Measurements from ENCODE around the gene CST3.

The CST3 gene

GRCh38 chr20:23628402-23629016 lies 9.2 kb downstream of the CST3 start:
- DNase-seq (ENCODE audit: low read depth) = no peak
- no peak overlapping the region for H3K4me3 ChIP-seq (ENCODE audit: low read depth, low read length)

GRCh38 chr20:23627501-23627900 lies 10.3 kb downstream of the CST3 start:
- no peak for DNase-seq (ENCODE audit: low read depth)
- H3K4me3 ChIP-seq (ENCODE audit: low read depth, low read length) = no peak overlapping the region
- no peak for TF ChIP-seq CTCF (IDR thresholded peaks at IDR 0.05; ENCODE audit: low read depth, low read length, missing control alignments)

More at GRCh38 chr20:23628402-23629016, 9.2 kb downstream of the CST3 start:
- no peak for TF ChIP-seq CTCF (IDR thresholded peaks at IDR 0.05; ENCODE audit: low read depth, low read length, missing control alignments)

- DNase-seq (ENCODE audit: low read depth) = no peak
- H3K4me3 ChIP-seq (ENCODE audit: low read depth, low read length) = no peak overlapping the region
- no peak for TF ChIP-seq CTCF (IDR thresholded peaks at IDR 0.05; ENCODE audit: low read depth, low read length, missing control alignments)
These were observed 11.6 kb downstream of the CST3 start for GRCh38 chr20:23626040-23626620.

- TF ChIP-seq CTCF (IDR thresholded peaks at IDR 0.05; ENCODE audit: low read depth, low read length, missing control alignments) = no peak
- no peak overlapping the region for H3K4me3 ChIP-seq (ENCODE audit: low read depth, low read length)
- no peak for DNase-seq (ENCODE audit: low read depth)
These were observed 12.4 kb downstream of the CST3 start for GRCh38 chr20:23625236-23625964.

- DNase-seq (ENCODE audit: low read depth) = no peak
- no peak for TF ChIP-seq CTCF (IDR thresholded peaks at IDR 0.05; ENCODE audit: low read depth, low read length, missing control alignments)
- H3K4me3 ChIP-seq (ENCODE audit: low read depth, low read length) = no peak overlapping the region
These were observed 13.4 kb downstream of the CST3 start for GRCh38 chr20:23624324-23624691.

- no peak for DNase-seq (ENCODE audit: low read depth)
These were observed 14.0 kb downstream of the CST3 start for GRCh38 chr20:23623666-23624323.

More at GRCh38 chr20:23623666-23624323, 14.0 kb downstream of the CST3 start:
- no peak for TF ChIP-seq CTCF (IDR thresholded peaks at IDR 0.05; ENCODE audit: low read depth, low read length, missing control alignments)
- no peak overlapping the region for H3K4me3 ChIP-seq (ENCODE audit: low read depth, low read length)

All from GM12864 (cell line).